CD1c-positive myeloid dendritic cell (primary cell): ENCODE data around the gene YAE1.

Source experiments
- DNase-seq: peaks from one replicate; pipeline ENCODE4 v3.0.0-alpha.2; 2016; ENCODE audit errors: extremely low spot score

YAE1 gene

GRCh38 chr7:39607865-39608264 lies 41.7 kb downstream of the YAE1 start:
- DNase-seq = no peak

GRCh38 chr7:39608278-39608677 lies 42.1 kb downstream of the YAE1 start:
- DNase-seq = no peak

- DNase-seq = peak; percentile 75
These were observed 43.1 kb downstream of the YAE1 start for GRCh38 chr7:39609113-39609934.

GRCh38 chr7:39609935-39610263 lies 43.7 kb downstream of the YAE1 start:
- DNase-seq = no peak

- no peak for DNase-seq
These were observed 47.4 kb downstream of the YAE1 start for GRCh38 chr7:39613577-39613976.

- DNase-seq = no peak
These were observed 48.1 kb downstream of the YAE1 start for GRCh38 chr7:39614299-39614698.

- DNase-seq = no peak
These were observed 49.3 kb downstream of the YAE1 start for GRCh38 chr7:39615350-39615975.

- DNase-seq = no peak
These were observed 49.9 kb downstream of the YAE1 start for GRCh38 chr7:39616138-39616537.

GRCh38 chr7:39617005-39617404 lies 50.8 kb downstream of the YAE1 start:
- DNase-seq = no peak

GRCh38 chr7:39618868-39619267 lies 52.7 kb downstream of the YAE1 start:
- DNase-seq = no peak

- no peak for DNase-seq
These were observed 54.3 kb downstream of the YAE1 start for GRCh38 chr7:39620486-39620885.

- no peak for DNase-seq
These were observed 55.1 kb downstream of the YAE1 start for GRCh38 chr7:39621261-39621660.

- peak; percentile 78 for DNase-seq
These were observed 55.7 kb downstream of the YAE1 start for GRCh38 chr7:39621784-39622411.
